ENCODE measurements around the gene LRRC8E.

- TF ChIP-seq POLR2A (IDR thresholded peaks at IDR 0.05) (no peak), EP300 (IDR thresholded peaks at IDR 0.05) (no peak)
- TF ChIP-seq, protein P1, sequence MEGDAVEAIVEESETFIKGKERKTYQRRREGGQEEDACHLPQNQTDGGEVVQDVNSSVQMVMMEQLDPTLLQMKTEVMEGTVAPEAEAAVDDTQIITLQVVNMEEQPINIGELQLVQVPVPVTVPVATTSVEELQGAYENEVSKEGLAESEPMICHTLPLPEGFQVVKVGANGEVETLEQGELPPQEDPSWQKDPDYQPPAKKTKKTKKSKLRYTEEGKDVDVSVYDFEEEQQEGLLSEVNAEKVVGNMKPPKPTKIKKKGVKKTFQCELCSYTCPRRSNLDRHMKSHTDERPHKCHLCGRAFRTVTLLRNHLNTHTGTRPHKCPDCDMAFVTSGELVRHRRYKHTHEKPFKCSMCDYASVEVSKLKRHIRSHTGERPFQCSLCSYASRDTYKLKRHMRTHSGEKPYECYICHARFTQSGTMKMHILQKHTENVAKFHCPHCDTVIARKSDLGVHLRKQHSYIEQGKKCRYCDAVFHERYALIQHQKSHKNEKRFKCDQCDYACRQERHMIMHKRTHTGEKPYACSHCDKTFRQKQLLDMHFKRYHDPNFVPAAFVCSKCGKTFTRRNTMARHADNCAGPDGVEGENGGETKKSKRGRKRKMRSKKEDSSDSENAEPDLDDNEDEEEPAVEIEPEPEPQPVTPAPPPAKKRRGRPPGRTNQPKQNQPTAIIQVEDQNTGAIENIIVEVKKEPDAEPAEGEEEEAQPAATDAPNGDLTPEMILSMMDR (IDR thresholded peaks at IDR 0.05) = no peak
These were observed 35.9 kb downstream of the LRRC8E start for GRCh38 chr19:7924241-7924640.

Data from stomach (tissue), 4 donors.